Loucy (cell line): ENCODE data around the gene MAP1LC3A.

Experiments
- H2AFZ ChIP-seq: fragments of 200-600 bp; sonication (generic); 2 replicates; pipeline ENCODE4 v1.6.0; 2016; ENCODE audit warnings: antibody characterized with exemption, mild to moderate bottlenecking, low read length, moderate library complexity
- H3F3A ChIP-seq: fragments of 200-600 bp; 2 replicates; pipeline ENCODE4 v1.6.0; 2016; ENCODE audit warnings: antibody characterized with exemption, low read depth, mild to moderate bottlenecking
- H3K27me3 ChIP-seq: fragments of 200-600 bp; sonication (generic); 2 replicates; pipeline ENCODE4 v1.6.1; 2014; ENCODE audit warnings: low read length, mild to moderate bottlenecking; ENCODE audit not compliant: insufficient read depth, poor library complexity, severe bottlenecking
- H3K36me3 ChIP-seq: fragments of 200-600 bp; sonication (generic); 2 replicates; pipeline ENCODE4 v1.6.1; 2016; ENCODE audit warnings: low read length; ENCODE audit not compliant: insufficient read depth
- H3K4me1 ChIP-seq: fragments of 200-600 bp; sonication (generic); 2 replicates; pipeline ENCODE4 v1.5.1; 2014; ENCODE audit warnings: low read length, mild to moderate bottlenecking; ENCODE audit not compliant: insufficient read depth, poor library complexity, severe bottlenecking
- H3K4me2 ChIP-seq: fragments of 200-600 bp; sonication (generic); 2 replicates; pipeline ENCODE4 v1.6.0; 2014; ENCODE audit warnings: antibody characterized with exemption, low read length, low read depth, mild to moderate bottlenecking; ENCODE audit not compliant: poor library complexity, severe bottlenecking
- H3K4me3 ChIP-seq: fragments of 200-600 bp; sonication (generic); 2 replicates; pipeline ENCODE4 v1.5.1; 2014; ENCODE audit warnings: low read length, mild to moderate bottlenecking, mixed read lengths; ENCODE audit not compliant: poor library complexity, severe bottlenecking
- H3K79me2 ChIP-seq: fragments of 200-600 bp; sonication (generic); 2 replicates; pipeline ENCODE4 v1.6.1; 2014; ENCODE audit warnings: low read length; ENCODE audit not compliant: insufficient read depth
- H3K9ac ChIP-seq: fragments of 200-600 bp; sonication (generic); 2 replicates; pipeline ENCODE4 v1.6.0; 2014; ENCODE audit warnings: mild to moderate bottlenecking, low read depth, low read length, moderate library complexity; ENCODE audit not compliant: poor library complexity, severe bottlenecking
- H3K9me2 ChIP-seq: fragments of 200-600 bp; sonication (generic); replicated peaks from 2 replicates; pipeline ENCODE4 v1.6.1; 2016; ENCODE audit warnings: low read depth, low read length, mixed read lengths
- H3K9me3 ChIP-seq: fragments of 200-600 bp; sonication (generic); 2 replicates; pipeline ENCODE4 v1.6.1; 2014; ENCODE audit warnings: mild to moderate bottlenecking, antibody characterized with exemption, low read length, low read depth; ENCODE audit not compliant: insufficient read depth
- H4K20me1 ChIP-seq: fragments of 200-600 bp; sonication (generic); 2 replicates; pipeline ENCODE4 v1.6.0; 2014; ENCODE audit warnings: antibody characterized with exemption, low read length, mild to moderate bottlenecking; ENCODE audit not compliant: insufficient read depth, poor library complexity, severe bottlenecking
- CTCF ChIP-seq: fragments of 200-600 bp; sonication (generic); conservative IDR thresholded peaks from 2 replicates; pipeline ENCODE4 v1.5.1; 2014; ENCODE audit warnings: mild to moderate bottlenecking, antibody characterized with exemption, low read length
- EZH2phosphoT487 ChIP-seq: fragments of 200-600 bp; IDR thresholded peaks from 2 replicates; pipeline ENCODE4 v1.6.1; 2018; ENCODE audit warnings: antibody characterized with exemption, mild to moderate bottlenecking, moderate library complexity, borderline replicate concordance

Gene MAP1LC3A

GRCh38 chr20:34573541-34574300 lies 15.2 kb downstream of the MAP1LC3A start:
- TF ChIP-seq CTCF (no peak), EZH2phosphoT487 (no peak)

GRCh38 chr20:34574426-34574825 lies 15.9 kb downstream of the MAP1LC3A start:
- Histone ChIP-seq H3K9me2 (no peaks in the 10 kb centered on the region), H3F3A (no peaks in the 10 kb centered on the region), H3K36me3 (peaks cover 4% of the 10 kb centered on the region; the same call in 1 of the 2 replicates), H3K27me3 (no peaks in the 10 kb centered on the region), H3K4me3 (no peak overlapping the region), H3K4me2 (no peak overlapping the region), H3K9me3 (no peaks in the 10 kb centered on the region), H2AFZ (no peak overlapping the region), H4K20me1 (no peaks in the 10 kb centered on the region), H3K79me2 (no peaks in the 10 kb centered on the region), H3K4me1 (peaks cover 10% of the 10 kb centered on the region), H3K9ac (no peak overlapping the region)
- TF ChIP-seq EZH2phosphoT487: no peak
- TF ChIP-seq CTCF: no peak

More at GRCh38 chr20:34573541-34574300, 15.2 kb downstream of the MAP1LC3A start:
- Histone ChIP-seq H3K4me3 (no peak overlapping the region), H3F3A (no peaks in the 10 kb centered on the region), H3K4me1 (peaks cover 10% of the 10 kb centered on the region), H4K20me1 (no peaks in the 10 kb centered on the region), H3K79me2 (no peaks in the 10 kb centered on the region), H3K4me2 (no peak overlapping the region), H3K9me3 (no peaks in the 10 kb centered on the region), H3K36me3 (peaks cover 4% of the 10 kb centered on the region; the same call in 1 of the 2 replicates), H3K9ac (no peak overlapping the region), H2AFZ (no peak overlapping the region), H3K27me3 (no peaks in the 10 kb centered on the region), H3K9me2 (no peaks in the 10 kb centered on the region)

GRCh38 chr20:34574861-34575260 lies 16.3 kb downstream of the MAP1LC3A start:
- peaks cover 7% of the 10 kb centered on the region; the same call in 1 of the 2 replicates for H3K36me3 ChIP-seq
- H3K9me2 ChIP-seq: no peaks in the 10 kb centered on the region
- H3K79me2 ChIP-seq: no peaks in the 10 kb centered on the region
- no peak overlapping the region for H3K4me3 ChIP-seq
- no peaks in the 10 kb centered on the region for H3K9me3 ChIP-seq
- H2AFZ ChIP-seq: no peak overlapping the region
- H3K27me3 ChIP-seq: no peaks in the 10 kb centered on the region
- peaks cover 10% of the 10 kb centered on the region for H3K4me1 ChIP-seq
- H3F3A ChIP-seq: no peaks in the 10 kb centered on the region
- H3K9ac ChIP-seq: no peak overlapping the region
- H3K4me2 ChIP-seq: no peak overlapping the region
- TF ChIP-seq CTCF: no peak
- TF ChIP-seq EZH2phosphoT487: no peak
- H4K20me1 ChIP-seq: no peaks in the 10 kb centered on the region
